Pons (tissue), 1 donor: Measurements from ENCODE around the gene IFNW1.
A peak's percentile ranks its signal among the peaks of the same experiment; 100 is the strongest.
"Not testable (repeated sequence)": the region's sequence is repeated elsewhere in the genome, so short reads cannot be mapped to it uniquely, and the experiment has no call there.

Experiments used
- DNase-seq: peaks from one replicate; pipeline ENCODE4 v3.0.0-alpha.2; 2016; ENCODE audit warnings: low spot score

The IFNW1 gene

GRCh38 chr9:21141427-21141882 is at the start of gene IFNW1:
Gene IFNW1 (minus strand): TSS chr9:21141832. CDS start chr9:21141570, 262 bp downstream.
- no peak for DNase-seq

- not testable (repeated sequence) for DNase-seq
Measured at GRCh38 chr9:21187487-21187886, 45.9 kb upstream of the IFNW1 start, which contains the start of gene IFNA4. Gene IFNA4 (minus strand): TSS chr9:21187587. CDS start chr9:21187531, 56 bp downstream.

DNA sequence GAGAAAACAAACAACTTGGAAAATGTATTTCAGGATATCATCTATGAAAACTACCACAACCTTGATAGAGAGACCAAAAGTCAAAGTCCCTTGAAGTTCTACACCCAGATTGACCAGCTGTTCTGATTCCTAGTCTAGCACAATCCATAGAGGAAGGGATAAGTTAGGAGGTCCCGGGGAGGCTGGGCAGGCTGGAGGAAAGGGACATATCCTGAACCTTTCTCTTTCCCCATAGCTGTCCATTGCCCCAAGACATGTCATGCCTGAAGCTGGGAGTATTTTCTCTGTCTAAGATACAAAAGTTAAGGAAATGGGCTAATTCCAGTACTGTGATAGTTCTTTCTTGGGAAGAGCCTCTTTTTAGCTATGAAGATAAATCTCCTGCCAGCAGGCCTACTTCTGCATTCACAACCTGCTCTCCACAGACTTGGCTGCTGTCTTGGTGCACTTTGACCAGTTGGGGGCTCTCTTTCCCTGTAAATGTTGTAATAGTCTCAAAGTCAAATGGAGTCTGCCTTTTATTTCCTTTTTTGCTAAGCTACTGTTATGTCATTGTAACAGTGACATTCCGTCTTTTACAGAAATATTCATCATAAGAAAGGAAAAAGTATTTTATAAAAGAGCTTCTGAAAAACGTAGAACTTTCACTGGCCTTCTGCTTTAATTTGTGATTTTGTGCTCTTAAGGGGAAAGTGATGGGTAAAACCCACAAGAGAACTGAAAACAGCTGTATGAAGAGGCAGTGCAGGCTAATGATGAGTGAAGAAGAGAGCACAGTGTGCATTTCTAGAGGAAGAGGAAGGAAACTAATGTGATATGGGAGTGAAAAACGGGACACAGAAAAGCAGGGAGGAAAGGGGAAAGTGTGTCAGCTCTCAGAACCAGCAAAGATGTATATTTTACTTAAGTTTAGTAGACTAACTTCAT is 41.4 kb upstream of the IFNW1 start:
- peak; percentile 58 for DNase-seq

DNA sequence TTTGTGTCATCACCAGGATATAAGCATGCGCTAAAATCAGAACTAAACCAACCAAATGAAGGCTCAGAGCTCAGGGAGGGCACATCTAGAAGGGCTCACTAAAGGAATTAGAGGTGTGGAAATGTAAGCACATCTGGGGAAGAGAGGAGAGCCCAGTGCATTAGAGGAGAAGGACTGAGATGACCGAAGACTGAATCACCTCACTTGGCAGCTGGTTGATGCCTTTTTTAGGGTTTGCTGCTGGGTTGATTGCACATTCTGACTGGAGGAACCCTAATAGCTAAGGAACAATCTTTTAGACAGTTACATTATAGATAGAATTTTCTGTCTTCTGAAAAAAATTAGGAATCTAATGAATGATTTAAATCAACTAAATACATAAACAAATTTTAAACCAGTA is 33.0 kb upstream of the IFNW1 start:
- DNase-seq, result no peak

DNA sequence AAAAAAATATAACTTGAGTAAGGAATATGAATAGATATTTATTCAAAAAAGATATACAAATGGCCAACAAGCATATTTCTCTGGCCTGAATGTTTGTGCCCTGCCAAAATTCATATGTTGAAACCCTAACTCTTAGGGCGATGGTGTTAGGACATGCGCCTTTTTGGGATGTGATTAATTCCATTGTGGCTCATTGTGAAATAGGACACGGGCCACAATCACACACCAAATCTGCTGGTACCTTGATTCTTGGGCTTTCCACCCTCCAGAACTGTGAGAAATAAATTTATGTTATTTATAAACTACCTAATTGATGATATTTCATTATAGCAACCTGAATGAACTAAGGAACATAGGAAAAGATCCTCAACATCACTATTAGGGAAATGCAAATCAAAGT is 30.5 kb upstream of the IFNW1 start:
- DNase-seq, result no peak

- DNase-seq, result no peak
Measured at GRCh38 chr9:21171351-21171750, 29.7 kb upstream of the IFNW1 start.

DNA sequence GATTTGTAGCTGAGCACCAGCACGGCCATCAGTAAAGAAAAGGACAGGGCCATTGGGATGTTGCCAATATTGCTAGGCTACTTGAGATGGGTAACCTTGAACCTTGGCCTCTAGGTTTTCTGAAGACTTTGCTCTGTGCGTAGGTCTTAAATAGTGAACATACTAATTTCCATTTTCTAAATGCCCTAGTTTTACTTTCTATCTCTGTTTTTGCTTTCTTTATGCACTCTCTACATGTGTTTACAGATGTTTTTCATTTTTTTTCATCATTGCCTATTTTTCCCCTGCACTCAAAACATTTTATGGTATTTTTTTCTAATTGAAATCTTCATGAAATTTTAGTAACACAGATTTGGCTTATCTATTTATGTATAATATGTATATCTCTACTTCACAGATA is 24.9 kb upstream of the IFNW1 start, which contains the start of gene IFNA21:
Gene IFNA21 (minus strand): TSS at position 101 of the 400 bp plus-strand sequence. CDS start 48 bp downstream, at position 53.
- DNase-seq, result not testable (repeated sequence)

- DNase-seq, result no peak
Measured at GRCh38 chr9:21165516-21165915, 23.9 kb upstream of the IFNW1 start.

DNA sequence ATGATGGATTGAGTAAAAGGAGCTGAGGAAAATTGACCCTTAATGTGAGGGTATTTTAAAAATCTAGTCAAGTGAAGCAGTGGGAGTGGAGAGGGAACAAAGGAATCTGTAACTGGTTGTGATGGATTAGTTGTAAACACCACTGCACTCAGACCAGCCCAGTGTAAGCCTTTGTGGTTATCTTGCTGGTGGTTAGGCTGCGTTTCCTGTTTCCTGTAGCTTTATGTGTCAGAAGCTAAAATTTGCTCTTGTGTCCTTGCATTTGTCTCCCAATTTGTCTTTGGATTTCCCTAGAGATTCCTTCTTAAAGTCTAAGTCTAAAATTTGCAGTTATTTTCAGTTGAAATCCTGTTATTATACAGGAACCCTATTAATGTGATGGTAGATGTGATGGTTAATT is 18.5 kb upstream of the IFNW1 start:
- DNase-seq, result peak; percentile 24

DNA sequence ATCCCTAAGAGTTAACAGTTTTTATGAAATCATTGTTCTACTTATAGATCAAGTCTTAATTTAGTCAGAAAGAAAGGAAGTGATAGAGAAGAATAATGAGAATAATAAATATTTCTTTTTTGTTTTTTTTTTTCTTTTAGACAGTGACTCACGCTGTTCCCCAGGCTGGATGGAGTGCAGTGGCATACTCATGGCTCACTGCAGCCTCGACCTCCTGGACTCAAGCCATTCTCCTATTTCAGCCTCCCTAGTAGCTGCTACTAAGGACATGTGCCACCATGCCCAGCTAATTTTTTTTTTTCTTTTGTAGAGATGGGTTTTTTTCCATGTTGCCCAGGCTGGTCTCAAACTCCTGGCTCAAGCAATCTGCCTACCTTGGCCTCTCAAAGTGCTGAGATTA is 13.9 kb upstream of the IFNW1 start:
- no peak for DNase-seq

GRCh38 chr9:21154018-21154608 is 12.5 kb upstream of the IFNW1 start:
- DNase-seq, result peak; percentile 51

- no peak for DNase-seq
Measured at GRCh38 chr9:21153336-21154017, 11.8 kb upstream of the IFNW1 start.

- DNase-seq, result no peak
Measured at GRCh38 chr9:21144603-21145002, 3.0 kb upstream of the IFNW1 start.

- DNase-seq, result no peak
Measured at GRCh38 chr9:21137020-21137419, 4.6 kb downstream of the IFNW1 start.

GRCh38 chr9:21135736-21136135 is 5.9 kb downstream of the IFNW1 start:
- DNase-seq, result no peak

GRCh38 chr9:21128186-21128585 is 13.4 kb downstream of the IFNW1 start:
- DNase-seq, result not testable (repeated sequence)

DNA sequence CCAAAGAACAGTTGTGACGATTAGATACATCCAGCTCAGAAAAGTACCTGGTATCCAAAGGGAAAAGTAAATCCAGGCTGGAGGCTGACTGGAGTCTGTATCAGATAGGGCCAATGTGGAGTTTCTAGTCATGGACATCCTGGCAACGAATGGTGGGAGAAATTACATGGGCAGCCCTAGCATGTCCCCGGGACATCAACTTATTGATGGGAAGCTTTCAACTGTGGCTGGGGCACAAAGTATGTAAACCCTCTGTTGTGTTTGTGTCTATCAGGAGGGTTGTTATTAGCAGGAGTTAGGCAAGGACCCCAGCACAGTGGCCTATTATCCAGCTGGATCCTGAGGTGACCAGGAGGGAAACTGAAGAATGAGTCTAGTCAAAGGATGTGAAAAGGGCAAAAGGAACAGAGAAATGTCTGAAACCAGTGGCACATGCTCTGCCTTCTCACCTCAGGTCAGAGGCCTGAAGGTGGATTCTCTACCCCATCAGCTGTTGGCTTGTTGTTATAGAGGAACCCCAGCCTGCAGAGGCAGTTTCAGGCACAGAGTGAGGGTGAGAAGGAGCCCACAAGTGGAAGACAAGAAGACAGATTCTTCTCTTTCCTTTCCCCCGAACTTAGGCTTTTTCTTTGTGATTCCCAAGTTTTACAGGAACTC is 19.9 kb downstream of the IFNW1 start:
- no peak for DNase-seq

DNA sequence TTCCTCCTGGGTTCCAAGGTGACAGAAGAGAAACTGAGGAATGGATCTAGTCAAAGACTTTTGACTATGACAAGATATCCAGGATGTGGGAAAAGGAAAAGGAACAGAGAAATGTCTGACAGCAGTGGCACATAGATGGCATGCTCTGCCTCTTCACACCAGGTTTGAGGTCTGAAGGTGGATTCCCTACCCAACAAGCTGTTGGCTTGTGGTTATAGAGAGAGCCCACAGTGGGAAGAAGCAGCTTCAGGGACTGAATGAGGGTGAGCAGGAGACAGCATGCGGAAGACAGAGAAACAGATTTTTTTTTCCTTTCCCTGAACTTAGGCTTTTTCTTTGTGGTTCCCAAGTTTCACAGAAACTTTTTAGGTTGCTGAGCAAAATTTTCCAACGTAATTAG is 20.6 kb downstream of the IFNW1 start:
- no peak for DNase-seq

- peak; percentile 20 for DNase-seq
Measured at GRCh38 chr9:21119093-21119770, 22.4 kb downstream of the IFNW1 start.

GRCh38 chr9:21114311-21114710 is 27.3 kb downstream of the IFNW1 start:
- no peak for DNase-seq
